Lower lobe of right lung (tissue), 2 donors: ENCODE results near the gene ERCC6L2. TPM values are rescaled to one million over a fixed set of nuclear protein-coding genes. Genes with fewer than 3 reads are reported as not detected.

Experiments
- ATAC-seq, 2 donors: fragments of 200-7000 bp; cut with Tn5 transposase; one replicate each; pipeline ENCODE4 v1.9.1; 2020 to 2022; ENCODE audit warnings: mild to moderate bottlenecking in 2 of 2, moderate library complexity in 2 of 2
- DNase-seq: peaks from one replicate; pipeline ENCODE4 v3.0.0-alpha.2; 2020
- H3K27ac ChIP-seq: fragments of 200-600 bp; one replicate; pipeline ENCODE4 v1.8.0; 2022
- H3K27me3 ChIP-seq: fragments of 200-600 bp; one replicate; pipeline ENCODE4 v1.8.0; 2022; ENCODE audit warnings: low read depth
- H3K36me3 ChIP-seq: fragments of 200-600 bp; one replicate; pipeline ENCODE4 v1.8.0; 2022; ENCODE audit warnings: mild to moderate bottlenecking
- H3K4me1 ChIP-seq: fragments of 200-600 bp; one replicate; pipeline ENCODE4 v1.8.0; 2022
- H3K4me3 ChIP-seq: fragments of 200-600 bp; one replicate; pipeline ENCODE4 v1.8.0; 2022; ENCODE audit warnings: mild to moderate bottlenecking
- H3K9me3 ChIP-seq: fragments of 200-600 bp; one replicate; pipeline ENCODE4 v1.8.0; 2022
- intact Hi-C: fragments of 100-400 bp; cut with DNase I; formaldehyde crosslinking; loops from one replicate; pipeline ENCODE4 v1.11.0; 2022
- total RNA-seq: library from RNA; stranded (reverse); fragmentation: NEBNext Ultra II Directional; extraction: Animal tissue kit (Norgen Biotek cat#: 25700); gene quantifications from one replicate; pipeline ENCODE4 v1.2.1, GENCODE V29; 2021
- TF ChIP-seq, protein P1 (sequence below): fragments of 200-600 bp; IDR thresholded peaks from one replicate; pipeline ENCODE4 v1.8.0; 2022; ENCODE audit warnings: antibody characterized with exemption, mild to moderate bottlenecking
- donor health status: DM: no; HTN: yes; CAD: no; lungs with severe emphysema.

ERCC6L2 gene
- total RNA-seq, 1 donor from 2014 or later, result 42.8 TPM

DNA sequence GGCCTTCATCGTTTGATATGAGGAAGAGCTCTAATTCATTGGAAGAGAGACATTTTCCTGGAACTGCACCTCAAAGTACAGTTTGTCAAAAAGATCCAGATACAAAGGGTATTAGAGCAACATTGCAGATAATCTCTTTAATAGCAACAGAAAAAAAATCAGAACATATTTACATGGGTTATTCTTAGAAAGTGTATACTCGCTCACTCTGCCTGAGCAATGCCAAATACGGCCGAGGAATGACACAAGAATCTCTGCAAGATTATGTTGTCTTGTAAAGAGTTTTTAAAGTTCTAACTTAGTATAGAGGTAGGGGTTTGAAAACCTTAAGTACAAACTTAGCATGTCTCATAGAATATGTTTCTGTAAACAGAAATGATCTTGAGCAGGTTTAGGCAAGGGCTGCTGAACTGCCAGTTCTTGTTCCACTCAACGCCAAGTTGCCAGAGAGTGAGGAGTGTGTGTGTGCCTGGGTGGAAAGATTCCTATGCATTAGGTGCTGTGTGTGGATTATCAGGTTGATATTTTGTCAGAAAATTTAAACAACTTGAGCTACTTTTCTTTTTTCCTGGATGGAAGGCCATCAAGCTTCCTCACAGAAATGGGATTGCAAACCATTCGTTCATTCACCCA lies 41.8 kb upstream of the ERCC6L2 start:
- H3K4me3 ChIP-seq, result no peak overlapping the region
- ATAC-seq (no peak), DNase-seq (no peak)
- no peaks in the 10 kb centered on the region for H3K27me3 ChIP-seq
- intact Hi-C loops, result no loop called here
- no peaks in the 10 kb centered on the region for H3K4me1 ChIP-seq
- TF ChIP-seq, protein P1, sequence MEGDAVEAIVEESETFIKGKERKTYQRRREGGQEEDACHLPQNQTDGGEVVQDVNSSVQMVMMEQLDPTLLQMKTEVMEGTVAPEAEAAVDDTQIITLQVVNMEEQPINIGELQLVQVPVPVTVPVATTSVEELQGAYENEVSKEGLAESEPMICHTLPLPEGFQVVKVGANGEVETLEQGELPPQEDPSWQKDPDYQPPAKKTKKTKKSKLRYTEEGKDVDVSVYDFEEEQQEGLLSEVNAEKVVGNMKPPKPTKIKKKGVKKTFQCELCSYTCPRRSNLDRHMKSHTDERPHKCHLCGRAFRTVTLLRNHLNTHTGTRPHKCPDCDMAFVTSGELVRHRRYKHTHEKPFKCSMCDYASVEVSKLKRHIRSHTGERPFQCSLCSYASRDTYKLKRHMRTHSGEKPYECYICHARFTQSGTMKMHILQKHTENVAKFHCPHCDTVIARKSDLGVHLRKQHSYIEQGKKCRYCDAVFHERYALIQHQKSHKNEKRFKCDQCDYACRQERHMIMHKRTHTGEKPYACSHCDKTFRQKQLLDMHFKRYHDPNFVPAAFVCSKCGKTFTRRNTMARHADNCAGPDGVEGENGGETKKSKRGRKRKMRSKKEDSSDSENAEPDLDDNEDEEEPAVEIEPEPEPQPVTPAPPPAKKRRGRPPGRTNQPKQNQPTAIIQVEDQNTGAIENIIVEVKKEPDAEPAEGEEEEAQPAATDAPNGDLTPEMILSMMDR, result no peak
- H3K27ac ChIP-seq, result no peak overlapping the region
- H3K9me3 ChIP-seq, result no peaks in the 10 kb centered on the region
- H3K36me3 ChIP-seq, result no peaks in the 10 kb centered on the region

DNA sequence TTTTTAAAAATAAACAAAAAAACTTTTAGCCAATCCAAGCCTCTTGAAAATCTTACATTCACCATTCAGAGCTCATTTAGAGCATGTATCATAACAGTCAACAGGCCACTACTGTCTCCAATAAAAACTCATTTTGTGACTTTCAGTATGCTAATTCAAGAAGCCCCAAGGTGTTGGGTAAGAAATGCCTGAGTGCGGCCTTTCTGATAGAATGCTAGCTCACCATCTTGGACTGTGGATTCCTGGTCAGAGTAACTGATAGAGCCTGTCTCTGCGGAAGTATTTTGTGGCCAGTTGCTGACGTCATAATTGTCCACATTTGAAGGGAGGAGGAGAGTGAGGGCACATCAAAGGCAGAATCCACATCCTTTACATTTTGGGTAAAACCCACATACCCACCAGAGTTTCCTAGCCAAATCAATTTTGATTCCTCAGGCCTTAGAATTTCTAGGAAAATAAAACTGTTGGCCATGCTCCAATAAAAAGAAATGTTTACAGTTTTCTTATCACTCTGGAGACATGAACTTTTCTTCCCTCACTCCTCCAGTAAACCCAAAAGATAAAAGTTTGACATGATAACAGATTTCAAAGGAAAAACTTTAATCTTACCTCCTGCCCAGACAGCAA lies 41.1 kb upstream of the ERCC6L2 start:
- no peak for DNase-seq
- no peaks in the 10 kb centered on the region for H3K9me3 ChIP-seq
- H3K4me1 ChIP-seq, result no peaks in the 10 kb centered on the region
- no peak overlapping the region for H3K4me3 ChIP-seq
- no peaks in the 10 kb centered on the region for H3K36me3 ChIP-seq
- no peak overlapping the region for H3K27ac ChIP-seq
- TF ChIP-seq, protein P1, result no peak
- intact Hi-C loops, result no loop called here
- no peak for ATAC-seq
- no peaks in the 10 kb centered on the region for H3K27me3 ChIP-seq

DNA sequence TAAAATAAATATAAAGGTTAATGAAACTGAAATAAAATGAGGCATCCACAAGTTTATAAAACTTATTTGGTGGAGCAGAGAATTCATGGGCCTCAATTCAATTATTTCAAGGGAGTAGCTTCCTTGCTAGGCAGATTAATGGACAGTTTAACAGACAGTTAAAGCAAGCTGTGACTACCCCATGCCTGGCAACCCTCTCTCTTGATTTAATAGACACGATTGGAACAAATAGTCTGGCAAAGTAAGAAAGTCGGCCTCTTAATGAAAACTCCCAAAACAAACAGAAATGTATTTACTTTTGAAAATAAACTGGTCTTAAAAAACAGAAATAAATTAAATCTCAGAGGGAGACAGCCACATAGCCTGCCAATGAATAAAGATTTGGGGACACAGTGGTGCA lies 40.1 kb upstream of the ERCC6L2 start:
- Histone ChIP-seq H3K9me3 (no peaks in the 10 kb centered on the region), H3K27ac (no peak overlapping the region), H3K27me3 (no peaks in the 10 kb centered on the region), H3K4me3 (no peak overlapping the region), H3K36me3 (no peaks in the 10 kb centered on the region), H3K4me1 (no peaks in the 10 kb centered on the region)
- intact Hi-C loops, result no loop called here
- no peak for ATAC-seq
- no peak for DNase-seq
- TF ChIP-seq, protein P1, result no peak

DNA sequence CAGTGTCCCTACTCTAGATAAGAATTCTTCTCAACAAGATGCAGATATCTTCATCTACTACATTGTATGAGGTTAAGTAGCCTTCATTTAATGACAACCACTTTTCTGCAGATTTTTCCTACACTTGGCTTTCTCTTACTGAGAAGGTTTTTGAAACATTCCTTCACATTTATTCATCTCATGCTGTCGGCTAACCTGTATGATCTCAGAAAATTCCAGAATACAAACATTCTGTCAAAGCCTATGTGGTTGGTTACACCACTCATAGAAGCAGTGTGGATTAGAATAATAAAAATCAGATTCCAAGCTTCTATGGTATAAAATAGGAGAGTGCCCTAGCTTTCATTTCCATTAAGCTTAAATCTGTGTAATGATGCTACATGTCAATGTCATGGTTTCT lies 39.4 kb upstream of the ERCC6L2 start:
- H3K4me1 ChIP-seq, result no peaks in the 10 kb centered on the region
- ATAC-seq (no peak), DNase-seq (no peak)
- no peaks in the 10 kb centered on the region for H3K36me3 ChIP-seq
- TF ChIP-seq, protein P1, result no peak
- H3K9me3 ChIP-seq, result no peaks in the 10 kb centered on the region
- H3K27me3 ChIP-seq, result no peaks in the 10 kb centered on the region
- H3K4me3 ChIP-seq, result no peak overlapping the region
- intact Hi-C loops, result no loop called here
- H3K27ac ChIP-seq, result no peak overlapping the region

DNA sequence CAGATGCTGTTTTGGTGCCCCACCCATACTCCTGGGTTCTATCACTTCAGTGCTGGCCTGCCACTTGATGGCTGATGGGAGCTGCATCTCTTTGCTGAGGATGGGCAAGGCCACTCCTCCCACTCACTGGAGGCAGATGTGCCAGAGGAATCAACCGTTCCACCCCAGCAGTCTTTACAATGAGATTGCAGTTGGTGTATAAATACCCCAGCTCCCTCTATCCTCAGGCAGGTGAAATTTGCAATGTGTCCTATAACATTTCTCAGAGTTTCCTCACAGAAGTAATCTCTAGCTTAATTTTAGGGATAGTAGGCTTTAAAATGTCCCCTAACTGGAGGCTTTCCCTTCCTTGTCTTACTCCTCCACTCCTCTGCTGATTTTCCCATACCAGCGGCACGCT lies 36.5 kb upstream of the ERCC6L2 start:
- no peak for DNase-seq
- no peak for ATAC-seq
- Histone ChIP-seq H3K4me1 (no peaks in the 10 kb centered on the region), H3K36me3 (no peaks in the 10 kb centered on the region), H3K4me3 (no peak overlapping the region), H3K9me3 (no peaks in the 10 kb centered on the region), H3K27ac (no peak overlapping the region), H3K27me3 (no peaks in the 10 kb centered on the region)
- intact Hi-C loops, result no loop called here
- TF ChIP-seq, protein P1, result no peak
